ENCODE measurements around the gene SHKBP1. TPM values are rescaled to one million over a fixed set of nuclear protein-coding genes. Genes with fewer than 3 reads are reported as not detected.

Gene SHKBP1
- total and polyA plus RNA-seq, 10 of the 15 experiments (the other 5 are each of a cell fraction or from before 2014, with no cell fraction given): 2.3 to 123 (median 67.0) TPM

DNA sequence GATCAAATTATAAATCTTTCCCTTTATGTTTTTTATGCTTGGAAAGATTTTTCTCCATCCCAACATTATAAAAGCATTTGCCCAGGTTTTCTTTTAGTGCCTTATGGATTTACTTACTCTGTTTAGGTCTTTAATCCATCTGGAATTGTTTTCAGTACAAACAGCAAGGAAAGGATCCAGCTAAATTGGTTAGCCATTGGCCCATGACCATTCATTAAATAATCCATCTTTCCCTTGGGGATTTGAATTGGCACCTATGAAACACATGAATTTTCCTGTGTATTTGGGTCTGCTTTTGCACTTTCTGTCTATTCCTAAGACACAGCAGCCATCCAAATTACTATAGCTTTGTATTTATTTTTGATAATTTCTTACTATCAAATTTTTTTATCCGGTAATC lies 28.8 kb upstream of the SHKBP1 start:
- intact Hi-C loops (cut with micrococcal nuclease; ENCODE audit: unreplicated experiment) (no loop called here), in situ Hi-C loops (cut with MboI) (no loop called here)

DNA sequence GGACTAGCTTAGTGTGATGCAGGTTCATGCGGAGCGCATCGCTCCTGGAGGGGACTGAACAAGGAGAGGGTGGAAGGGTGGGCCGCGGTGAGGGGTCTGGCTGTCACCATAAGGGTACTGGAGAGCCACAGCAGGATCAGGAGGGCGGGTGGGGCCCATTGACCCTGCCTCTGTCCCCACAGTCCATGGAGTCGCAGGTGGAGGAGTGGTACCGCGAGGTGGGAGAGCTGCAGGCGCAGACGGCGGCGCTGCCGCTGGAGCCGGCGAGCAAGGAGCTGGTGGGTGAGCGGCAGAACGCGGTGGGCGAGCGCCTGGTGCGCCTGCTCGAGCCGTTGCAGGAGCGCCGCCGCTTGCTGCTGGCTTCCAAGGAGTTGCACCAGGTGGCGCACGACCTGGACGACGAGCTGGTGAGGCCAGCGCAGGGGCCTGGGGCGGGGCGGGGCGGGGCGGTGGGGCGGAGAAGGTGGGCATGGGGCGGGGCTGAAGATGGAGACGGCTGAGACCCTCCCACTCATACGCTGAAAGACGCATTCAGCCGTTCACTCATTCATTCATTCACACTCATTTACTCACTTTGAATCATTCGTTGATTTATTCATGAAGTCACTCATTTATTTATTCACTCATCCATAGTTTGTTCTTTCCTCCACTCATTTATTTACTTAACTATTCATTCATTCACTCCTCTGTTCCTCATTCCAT lies 27.5 kb upstream of the SHKBP1 start:
- H2AFZ ChIP-seq (ENCODE audit: control insufficient read depth, low read depth, low read length): no peak overlapping the region
- intact Hi-C loops (cut with micrococcal nuclease; ENCODE audit: unreplicated experiment) (loop anchor here (1.0 kb wide), 1 partner anchor 49 kb away; no protein-coding TSS in a partner anchor), in situ Hi-C loops (cut with MboI) (no loop called here)
- POLR2A ChIA-PET: no interaction called here
- SMC1A ChIA-PET (ENCODE audit: uncharacterized antibody, unreplicated experiment): interaction anchor here (0.9 kb wide), 1 partner anchor 86 kb away, joined by 3 read pairs; no protein-coding TSS in a partner anchor
- CTCF ChIA-PET: interaction anchor here (0.7 to 3.7 kb wide), 17 partner anchors 9 to 271 kb away, joined by 3 to 28 read pairs (median 4); partner anchors contain the start of gene BLVRB
- no peak overlapping the region for H3K27ac ChIP-seq (ENCODE audit: control insufficient read depth, insufficient read depth)
- H3K27me3 ChIP-seq (replicated peaks in 1 of 2; ENCODE audit: control insufficient read depth in 2 of 2, insufficient read depth in 2 of 2, low read length in 1 of 2): peaks cover 0 to 3% of the 10 kb centered on the region in 2 experiments; a peak in 1 of 4 replicates
- H3K4me2 ChIP-seq (ENCODE audit: control insufficient read depth, insufficient read depth): 0 out of 2 replicates have a peak overlapping the region, but pooled peaks have one; percentile 17
- RAD21 ChIA-PET (ENCODE audit: unreplicated experiment): interaction anchor here (0.7 to 2.0 kb wide), 5 partner anchors 46 to 244 kb away, joined by 3 to 11 read pairs (median 4); no protein-coding TSS in a partner anchor
- BruUV-seq (replicated peaks): no TSS peak
- 6% methylated on average over 29 of the region's 43 CpGs for WGBS (ENCODE audit: insufficient coverage, insufficient replicate concordance, low lambda C conversion rate, missing lambda C conversion rate)
- no peaks in the 10 kb centered on the region for H3K79me2 ChIP-seq (ENCODE audit: control insufficient read depth, insufficient read depth, low read length)
- H3K4me1 ChIP-seq (ENCODE audit: control insufficient read depth, insufficient read depth, low read length): no peaks in the 10 kb centered on the region
- ATAC-seq (peak; percentile 97), DNase-seq (ENCODE audit: low read depth, low spot score) (no peak), FAIRE-seq (peak; percentile 56)
- no peak overlapping the region for H3K4me3 ChIP-seq
- H4K20me1 ChIP-seq (ENCODE audit: control insufficient read depth, insufficient read depth): no peaks in the 10 kb centered on the region
- TF ChIP-seq ZNF24 (IDR thresholded peaks at IDR 0.05) (0 out of 2 replicates have a peak, but pooled peaks have one; percentile 63), CREB1 (IDR thresholded peaks at IDR 0.05; ENCODE audit: low read depth) (peak; percentile 41; the same call in 1 of the 2 replicates), NFYB (IDR thresholded peaks at IDR 0.05; ENCODE audit: insufficient read depth, low read depth, low read length) (no peak), SMC3 (IDR thresholded peaks at IDR 0.05; ENCODE audit: borderline replicate concordance, low read length) (peak; percentile 42; the same call in 1 of the 2 replicates), YY1 (IDR thresholded peaks at IDR 0.05; ENCODE audit: low read depth, low read length) (0 out of 2 replicates have a peak, but pooled peaks have one; percentile 40), RAD21 (IDR thresholded peaks at IDR 0.05; ENCODE audit: insufficient read depth, low read depth, low read length) (peak; percentile 37)
- TF ChIP-seq, protein P1, sequence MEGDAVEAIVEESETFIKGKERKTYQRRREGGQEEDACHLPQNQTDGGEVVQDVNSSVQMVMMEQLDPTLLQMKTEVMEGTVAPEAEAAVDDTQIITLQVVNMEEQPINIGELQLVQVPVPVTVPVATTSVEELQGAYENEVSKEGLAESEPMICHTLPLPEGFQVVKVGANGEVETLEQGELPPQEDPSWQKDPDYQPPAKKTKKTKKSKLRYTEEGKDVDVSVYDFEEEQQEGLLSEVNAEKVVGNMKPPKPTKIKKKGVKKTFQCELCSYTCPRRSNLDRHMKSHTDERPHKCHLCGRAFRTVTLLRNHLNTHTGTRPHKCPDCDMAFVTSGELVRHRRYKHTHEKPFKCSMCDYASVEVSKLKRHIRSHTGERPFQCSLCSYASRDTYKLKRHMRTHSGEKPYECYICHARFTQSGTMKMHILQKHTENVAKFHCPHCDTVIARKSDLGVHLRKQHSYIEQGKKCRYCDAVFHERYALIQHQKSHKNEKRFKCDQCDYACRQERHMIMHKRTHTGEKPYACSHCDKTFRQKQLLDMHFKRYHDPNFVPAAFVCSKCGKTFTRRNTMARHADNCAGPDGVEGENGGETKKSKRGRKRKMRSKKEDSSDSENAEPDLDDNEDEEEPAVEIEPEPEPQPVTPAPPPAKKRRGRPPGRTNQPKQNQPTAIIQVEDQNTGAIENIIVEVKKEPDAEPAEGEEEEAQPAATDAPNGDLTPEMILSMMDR (IDR thresholded peaks at IDR 0.05 in 2 of 3, conservative IDR thresholded peaks at IDR 0.05 in 1 of 3; ENCODE audit: control insufficient read depth in 2 of 3, extremely low read depth in 1 of 3, insufficient read depth in 1 of 3, low read depth in 3 of 3, low read length in 3 of 3): peak in 2 of 3 experiments; percentile 53 to 63; a peak in 3 of 6 replicates
- TF ChIP-seq, protein P2, sequence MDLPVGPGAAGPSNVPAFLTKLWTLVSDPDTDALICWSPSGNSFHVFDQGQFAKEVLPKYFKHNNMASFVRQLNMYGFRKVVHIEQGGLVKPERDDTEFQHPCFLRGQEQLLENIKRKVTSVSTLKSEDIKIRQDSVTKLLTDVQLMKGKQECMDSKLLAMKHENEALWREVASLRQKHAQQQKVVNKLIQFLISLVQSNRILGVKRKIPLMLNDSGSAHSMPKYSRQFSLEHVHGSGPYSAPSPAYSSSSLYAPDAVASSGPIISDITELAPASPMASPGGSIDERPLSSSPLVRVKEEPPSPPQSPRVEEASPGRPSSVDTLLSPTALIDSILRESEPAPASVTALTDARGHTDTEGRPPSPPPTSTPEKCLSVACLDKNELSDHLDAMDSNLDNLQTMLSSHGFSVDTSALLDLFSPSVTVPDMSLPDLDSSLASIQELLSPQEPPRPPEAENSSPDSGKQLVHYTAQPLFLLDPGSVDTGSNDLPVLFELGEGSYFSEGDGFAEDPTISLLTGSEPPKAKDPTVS (IDR thresholded peaks at IDR 0.05; ENCODE audit: low read depth, low read length): no peak
- H3K9me3 ChIP-seq (replicated peaks; ENCODE audit: control insufficient read depth, insufficient read depth, low read length): no peaks in the 10 kb centered on the region
- H3K9ac ChIP-seq (ENCODE audit: control insufficient read depth, insufficient read depth, low read length): no peak overlapping the region
- no peaks in the 10 kb centered on the region for H3K36me3 ChIP-seq (ENCODE audit: control insufficient read depth in 2 of 2, insufficient read depth in 2 of 2, low read length in 1 of 2)

More for the DNA sequence above, 28.8 kb upstream of the SHKBP1 start:
- no peak for ATAC-seq
- no peaks in the 10 kb centered on the region for H4K20me1 ChIP-seq (ENCODE audit: control insufficient read depth, insufficient read depth)
- SMC1A ChIA-PET (ENCODE audit: uncharacterized antibody, unreplicated experiment): interaction anchor here (0.5 to 0.7 kb wide), 2 partner anchors 60 to 96 kb away, joined by 3 read pairs; no protein-coding TSS in a partner anchor
- RAD21 ChIA-PET (ENCODE audit: unreplicated experiment): interaction anchor here (2.0 kb wide), 1 partner anchor 87 kb away, joined by 11 read pairs; no protein-coding TSS in a partner anchor
- no peak overlapping the region for H3K4me2 ChIP-seq (ENCODE audit: control insufficient read depth, insufficient read depth)
- no TSS peak for BruUV-seq (replicated peaks)
- 50% methylated on average over 1 of the region's 1 CpG for WGBS (ENCODE audit: insufficient coverage, insufficient replicate concordance, low lambda C conversion rate, missing lambda C conversion rate)
- no peaks in the 10 kb centered on the region for H3K27me3 ChIP-seq (replicated peaks in 1 of 2; ENCODE audit: control insufficient read depth in 2 of 2, insufficient read depth in 2 of 2, low read length in 1 of 2)
- FAIRE-seq: no peak
- CTCF ChIA-PET: interaction anchor here (0.7 to 3.7 kb wide), 9 partner anchors 15 to 363 kb away, joined by 3 to 28 read pairs (median 3); no protein-coding TSS in a partner anchor
- no peaks in the 10 kb centered on the region for H3K36me3 ChIP-seq (ENCODE audit: control insufficient read depth in 2 of 2, insufficient read depth in 2 of 2, low read length in 1 of 2)
- H3K9me3 ChIP-seq (replicated peaks; ENCODE audit: control insufficient read depth, insufficient read depth, low read length): no peaks in the 10 kb centered on the region
- H3K4me1 ChIP-seq (ENCODE audit: control insufficient read depth, insufficient read depth, low read length): no peaks in the 10 kb centered on the region
- H3K27ac ChIP-seq (ENCODE audit: control insufficient read depth, insufficient read depth): no peak overlapping the region
- no peak overlapping the region for H3K9ac ChIP-seq (ENCODE audit: control insufficient read depth, insufficient read depth, low read length)
- DNase-seq (ENCODE audit: low read depth, low spot score): no peak
- TF ChIP-seq ZNF274 (IDR thresholded peaks at IDR 0.05; ENCODE audit: insufficient read depth, insufficient read length) (no peak), ZZZ3 (IDR thresholded peaks at IDR 0.05; ENCODE audit: control insufficient read depth, insufficient read length, low read depth) (no peak), RELA (IDR thresholded peaks at IDR 0.05; ENCODE audit: borderline replicate concordance, partially characterized antibody) (no peak)
- POLR2A ChIA-PET: no interaction called here
- no peak overlapping the region for H3K4me3 ChIP-seq
- H2AFZ ChIP-seq (ENCODE audit: control insufficient read depth, low read depth, low read length): no peak overlapping the region
- no peaks in the 10 kb centered on the region for H3K79me2 ChIP-seq (ENCODE audit: control insufficient read depth, insufficient read depth, low read length)
